ENCODE measurements around the gene FCMR. TPM values are rescaled to one million over a fixed set of nuclear protein-coding genes. Genes with fewer than 3 reads are reported as not detected.

FCMR gene
- total and polyA plus RNA-seq, 2 donors (not counting 1 experiment from before 2014, with no cell fraction given), result 711 to 931 TPM

- Histone ChIP-seq H3K27me3 (replicated peaks in 1 of 4; ENCODE audit: control extremely low read depth in 1 of 4, control insufficient read depth in 3 of 4, insufficient read depth in 4 of 4, low read length in 3 of 4) (no peaks in the 10 kb centered on the region), H3K4me3 (ENCODE audit: control extremely low read depth in 1 of 5, extremely low read depth in 1 of 5, insufficient read depth in 1 of 5, low read depth in 2 of 5, low read length in 4 of 5) (peak overlapping the region; percentile 17 to 99 (median 72)), H4K20me1 (ENCODE audit: control insufficient read depth, insufficient read depth, low read length, poor library complexity, severe bottlenecking) (peaks cover 94% of the 10 kb centered on the region), H2AFZ (ENCODE audit: insufficient read depth, low read depth, low read length, poor library complexity, severe bottlenecking) (no peak overlapping the region), H3K9me3 (ENCODE audit: control extremely low read depth in 1 of 3, control insufficient read depth in 2 of 3, insufficient read depth in 1 of 3, low read length in 2 of 3) (no peaks in the 10 kb centered on the region), H3K4me2 (replicated peaks; ENCODE audit: low read depth, low read length, poor library complexity, severe bottlenecking) (peak overlapping the region; percentile 81), H3K36me3 (replicated peaks in 1 of 2; ENCODE audit: control extremely low read depth in 1 of 2, control insufficient read depth in 1 of 2, extremely low read depth in 1 of 2, insufficient read depth in 2 of 2, low read length in 1 of 2) (peaks cover 10 to 93% of the 10 kb centered on the region in 2 experiments), H3K79me2 (ENCODE audit: control insufficient read depth, insufficient read depth, low read length) (peaks cover 99% of the 10 kb centered on the region), H3K9ac (ENCODE audit: low read length) (peak overlapping the region; percentile 96), H3K27ac (ENCODE audit: low read length in 2 of 2) (peak overlapping the region; percentile 26 to 88), H3K4me1 (ENCODE audit: control insufficient read depth in 2 of 2, insufficient read depth in 2 of 2, low read length in 2 of 2) (peaks cover 69 to 72% of the 10 kb centered on the region in 2 donors)
- peak overlapping the region; percentile 84 for H3K27ac Mint-ChIP-seq
- 38% methylated on average over 7 of the region's 8 CpGs for WGBS (ENCODE audit: insufficient coverage)
- CTCF ChIA-PET, result interaction anchor here (0.9 to 13.0 kb wide), 7 partner anchors 9 to 304 kb away, joined by 4 to 723 read pairs (median 19); partner anchors contain the start of gene EIF2D
- no peak for ATAC-seq (ENCODE audit: low read depth)
- no peak for DNase-seq
- no peaks in the 10 kb centered on the region for H3K9me3 Mint-ChIP-seq (ENCODE audit: insufficient read depth)
- TF ChIP-seq CTCF (IDR thresholded peaks at IDR 0.05) (no peak), EZH2 (IDR thresholded peaks at IDR 0.05; ENCODE audit: borderline replicate concordance, insufficient read depth, low read depth, low read length, poor library complexity, severe bottlenecking) (no peak)
- POLR2A ChIA-PET, result interaction anchor here (1.1 to 8.6 kb wide), 3 partner anchors 9 to 15 kb away, joined by 3 to 69 read pairs (median 11); no protein-coding TSS in a partner anchor
- peaks cover 82% of the 10 kb centered on the region for H3K4me1 Mint-ChIP-seq
- no peaks in the 10 kb centered on the region for H3K27me3 Mint-ChIP-seq
- no peak overlapping the region for H3K4me3 Mint-ChIP-seq
- intact Hi-C loops (cut with micrococcal nuclease), result loop anchor here (10.0 kb wide), 1 partner anchor 441 kb away; the partner anchor contains the start of gene IKBKE
Measured at GRCh38 chr1:206916000-206916709, 5.6 kb downstream of the FCMR start.

All from B cell (primary cell).